ENCODE data around the gene KRTAP22-1.

Gene KRTAP22-1

DNA sequence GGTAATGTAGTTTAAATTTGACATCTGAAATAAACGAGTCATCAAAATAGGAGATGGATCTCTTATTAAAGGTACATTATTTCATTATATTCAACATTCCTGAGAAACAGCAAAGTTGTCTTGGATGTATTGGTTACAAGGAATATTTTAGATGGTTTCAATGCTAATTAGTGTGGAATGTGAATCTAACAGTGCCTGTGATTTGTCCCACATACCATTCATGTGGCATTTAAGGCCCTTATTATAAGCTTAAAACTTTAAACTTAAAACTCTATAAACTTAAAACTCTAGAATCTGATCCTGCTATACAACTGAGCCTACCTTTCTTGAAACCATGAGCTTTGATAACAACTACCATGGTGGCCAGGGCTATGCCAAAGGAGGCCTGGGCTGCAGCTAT lies at the start of gene KRTAP22-1:
KRTAP22-1 (plus strand) TSS at position 301 of the 400 bp plus-strand sequence.
- DNase-seq (ENCODE audit: low read depth), result no peak

DNA sequence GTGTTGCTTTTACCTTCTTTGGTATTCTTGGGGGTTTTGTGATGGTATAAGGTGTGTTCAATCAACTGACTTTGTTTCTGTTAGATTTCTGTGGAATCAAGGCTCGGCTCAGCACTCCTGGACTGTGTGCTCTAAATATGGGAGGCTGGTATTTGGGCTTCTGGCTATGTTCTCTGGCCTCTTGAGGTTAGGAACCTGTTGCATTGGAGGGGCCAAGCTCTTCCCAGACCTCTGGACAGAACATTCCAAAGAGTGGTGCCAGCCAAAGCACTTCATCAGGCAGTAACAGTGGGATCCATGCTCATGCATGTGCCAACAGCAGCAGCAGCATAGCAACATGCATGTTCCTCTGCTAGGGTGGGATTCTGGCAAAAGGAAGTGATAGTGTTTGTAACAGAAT lies 48.1 kb upstream of the KRTAP22-1 start:
- no peak for DNase-seq (ENCODE audit: low read depth)

DNA sequence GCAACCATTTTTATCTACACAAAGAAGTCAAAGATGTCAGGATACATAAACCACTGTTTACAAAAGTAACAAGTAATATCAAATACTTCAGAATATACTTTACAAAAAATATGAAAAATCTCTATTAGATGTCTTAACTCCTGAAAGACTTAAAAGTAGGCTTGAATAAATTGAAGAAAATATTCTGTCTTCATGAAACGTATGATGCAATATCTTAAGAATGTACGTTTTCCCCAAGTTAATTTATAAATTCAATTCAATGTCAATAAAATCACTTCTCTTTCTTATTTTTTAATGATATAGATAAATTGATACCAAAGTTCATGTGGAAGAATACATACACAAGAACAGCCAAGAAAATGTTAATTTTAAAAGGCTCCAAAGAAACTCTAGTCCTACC lies 45.8 kb upstream of the KRTAP22-1 start:
- DNase-seq (ENCODE audit: low read depth), result no peak

GRCh38 chr21:30561264-30561895 lies 39.5 kb upstream of the KRTAP22-1 start, which contains the start of gene KRTAP19-7:
TSS of gene KRTAP19-7 (minus strand) at chr21:30561314. CDS start at chr21:30561289, 25 bp downstream.
- no peak for DNase-seq (ENCODE audit: low read depth)

DNA sequence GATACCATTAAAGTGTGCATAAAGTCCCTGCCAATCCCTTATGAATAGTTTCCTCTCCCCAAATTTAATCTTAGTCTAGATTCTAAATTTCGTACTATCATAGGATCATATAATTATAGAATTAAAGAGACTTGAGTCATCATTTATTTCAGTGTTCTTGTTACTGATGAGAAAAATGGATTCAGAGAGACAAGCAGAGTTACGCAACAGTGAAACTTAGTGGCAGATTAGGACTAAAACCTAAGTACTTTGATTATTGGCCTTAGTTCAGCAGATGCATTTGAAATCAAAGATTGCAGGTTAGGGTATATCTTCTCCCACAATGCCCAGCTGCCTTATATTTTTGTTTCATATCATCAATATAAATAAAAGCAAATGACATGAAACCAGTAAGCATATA lies 38.9 kb upstream of the KRTAP22-1 start:
- DNase-seq (ENCODE audit: low read depth), result no peak

GRCh38 chr21:30563072-30563471 lies 37.8 kb upstream of the KRTAP22-1 start:
- no peak for DNase-seq (ENCODE audit: low read depth)

DNA sequence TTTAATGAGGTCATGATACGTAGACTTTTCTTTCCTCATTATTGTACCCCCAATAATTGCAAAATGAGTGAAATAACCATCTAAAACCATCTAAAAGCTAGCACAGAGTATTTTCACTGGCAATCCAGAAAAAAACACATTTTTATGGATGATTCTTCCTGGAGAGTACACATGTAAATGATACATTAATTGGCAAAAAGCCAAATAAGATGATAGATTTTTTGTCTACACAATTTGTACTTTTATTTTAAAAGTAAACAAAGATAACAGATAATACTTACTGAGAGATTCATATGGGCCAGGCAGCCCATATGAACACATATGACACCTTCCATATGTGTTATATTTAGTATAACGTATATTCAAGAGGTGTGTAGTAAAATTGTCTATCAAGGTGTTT lies 37.3 kb upstream of the KRTAP22-1 start:
- DNase-seq (ENCODE audit: low read depth), result no peak

DNA sequence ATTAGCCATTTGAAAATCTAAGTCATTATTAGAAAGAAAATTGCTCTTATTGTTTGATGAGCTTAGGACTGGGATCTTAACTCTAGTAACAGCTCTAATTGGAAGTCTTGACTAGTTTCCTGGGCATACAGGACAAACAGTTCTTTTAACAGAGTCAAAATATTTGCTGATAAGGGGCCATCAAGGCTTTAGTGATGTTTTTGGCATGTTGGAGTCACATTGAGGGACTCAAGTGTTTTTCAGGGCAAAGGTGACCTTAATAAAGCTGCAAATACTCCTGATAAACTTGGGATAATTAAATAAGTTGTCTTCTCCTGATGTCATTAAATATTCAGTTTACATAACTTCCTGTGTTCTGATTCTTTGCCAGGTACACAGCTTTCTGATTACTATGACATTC lies 33.3 kb upstream of the KRTAP22-1 start:
- no peak for DNase-seq (ENCODE audit: low read depth)

DNA sequence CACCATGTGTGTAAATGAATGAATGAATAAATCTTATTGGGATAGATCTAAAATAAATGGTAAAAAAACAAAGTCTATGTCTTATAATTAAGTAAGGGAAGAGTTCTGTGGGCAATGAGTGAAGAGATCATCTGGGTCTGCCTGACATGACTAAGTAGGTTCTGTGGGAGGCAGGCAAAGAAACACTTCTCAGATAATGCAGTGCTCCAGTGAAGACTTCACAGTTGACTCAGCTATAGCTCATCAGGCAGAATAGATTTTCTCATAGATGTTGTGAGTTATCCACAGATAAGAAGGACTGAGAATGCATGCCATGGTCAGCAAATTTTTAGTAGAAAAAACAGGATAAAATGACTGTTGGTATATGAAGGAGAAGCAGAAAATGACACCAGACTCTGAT lies 23.1 kb upstream of the KRTAP22-1 start:
- DNase-seq (ENCODE audit: low read depth), result no peak

DNA sequence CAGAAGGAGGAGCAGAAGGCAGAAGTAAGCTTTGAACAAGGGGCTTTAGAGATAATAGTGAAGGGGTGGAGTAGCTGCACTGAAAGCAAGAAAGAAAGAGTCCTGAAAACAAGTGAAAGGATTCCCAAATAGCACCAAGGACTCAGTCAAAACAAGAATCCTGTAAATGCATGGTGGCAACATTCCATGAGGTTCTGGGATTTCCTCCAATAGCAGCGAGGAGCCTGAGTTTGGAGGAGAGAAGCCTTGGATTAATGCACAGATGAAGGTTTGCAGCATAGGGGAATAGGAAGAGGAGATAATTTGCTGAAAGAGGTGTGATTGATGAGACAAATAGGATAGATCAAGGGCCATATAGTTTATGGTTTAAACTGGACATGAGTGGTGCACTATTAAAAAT lies 21.5 kb upstream of the KRTAP22-1 start:
- DNase-seq (ENCODE audit: low read depth), result no peak

DNA sequence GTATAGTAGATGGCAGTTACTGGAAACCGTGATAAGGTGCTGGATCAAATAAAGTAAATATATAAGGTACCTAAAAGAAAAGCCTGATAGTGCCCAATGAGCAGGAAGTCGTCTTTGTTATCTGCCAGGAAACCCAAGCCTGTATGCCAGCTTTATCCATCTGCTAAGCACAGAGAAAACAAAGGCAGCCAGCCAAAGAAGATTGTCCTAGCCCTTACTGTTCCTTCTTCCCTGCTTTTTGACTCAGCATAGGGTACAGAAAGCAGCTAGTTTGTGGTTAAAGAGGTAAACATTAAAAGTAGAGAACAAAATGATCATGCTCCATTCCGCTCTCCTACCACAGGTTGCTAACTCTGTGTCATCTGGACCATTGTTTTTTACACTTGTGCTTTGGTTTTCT lies 20.8 kb upstream of the KRTAP22-1 start:
- no peak for DNase-seq (ENCODE audit: low read depth)

DNA sequence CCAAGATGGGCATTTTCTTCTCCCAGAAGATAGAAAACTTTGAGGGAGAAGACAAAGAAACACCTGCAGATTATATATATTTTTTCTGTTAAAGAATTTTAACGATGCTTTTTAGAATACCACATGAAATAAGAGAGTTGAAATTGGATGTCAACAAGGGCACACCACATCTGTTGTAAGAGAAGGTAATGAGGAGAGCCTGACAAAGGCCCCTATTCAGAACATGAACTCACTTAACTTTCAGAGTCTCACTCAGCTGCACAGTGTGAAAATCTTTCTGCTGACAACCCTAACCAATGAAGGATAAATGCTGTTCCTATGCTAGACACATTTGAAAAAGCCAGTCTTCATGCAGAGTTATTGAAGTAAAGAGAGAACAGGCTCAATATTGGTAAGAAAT lies 18.0 kb upstream of the KRTAP22-1 start:
- no peak for DNase-seq (ENCODE audit: low read depth)

GRCh38 chr21:30590297-30590696 lies 10.6 kb upstream of the KRTAP22-1 start, which contains the start of gene KRTAP22-2:
TSS of gene KRTAP22-2 (minus strand) at chr21:30590397.
- no peak for DNase-seq (ENCODE audit: low read depth)

GRCh38 chr21:30592140-30592539 lies 8.7 kb upstream of the KRTAP22-1 start, which contains the start of gene KRTAP6-3:
TSS of gene KRTAP6-3 (plus strand) at chr21:30592440. CDS start at chr21:30592446, 6 bp downstream.
- DNase-seq (ENCODE audit: low read depth), result no peak

GRCh38 chr21:30598802-30599201 lies 2.1 kb upstream of the KRTAP22-1 start, which contains the start of gene KRTAP6-2:
TSS of gene KRTAP6-2 (minus strand) at chr21:30598902. CDS start at chr21:30598874, 28 bp downstream.
- DNase-seq (ENCODE audit: low read depth), result no peak

- no peak for DNase-seq (ENCODE audit: low read depth)
These were observed 5.1 kb downstream of the KRTAP22-1 start for GRCh38 chr21:30605968-30606367.

DNA sequence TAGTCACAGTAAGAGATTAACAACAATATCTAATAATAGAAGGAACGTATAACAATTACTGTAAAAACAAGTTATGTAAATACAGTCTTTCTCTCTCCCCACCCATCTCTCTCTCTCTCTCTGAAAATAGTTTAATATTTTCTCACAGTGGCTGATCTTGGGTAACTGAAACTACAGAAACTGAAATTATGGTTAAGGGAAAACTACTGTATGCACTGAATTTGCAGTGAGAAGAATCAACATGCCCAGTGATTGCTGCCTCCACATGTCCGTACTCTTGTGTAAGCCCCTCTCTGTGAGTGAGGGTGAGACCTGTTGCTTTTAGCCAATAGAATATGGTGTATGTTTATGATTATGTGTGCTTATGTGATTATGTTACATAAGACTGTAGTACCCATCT lies 11.2 kb downstream of the KRTAP22-1 start:
- DNase-seq (ENCODE audit: low read depth), result no peak

DNA sequence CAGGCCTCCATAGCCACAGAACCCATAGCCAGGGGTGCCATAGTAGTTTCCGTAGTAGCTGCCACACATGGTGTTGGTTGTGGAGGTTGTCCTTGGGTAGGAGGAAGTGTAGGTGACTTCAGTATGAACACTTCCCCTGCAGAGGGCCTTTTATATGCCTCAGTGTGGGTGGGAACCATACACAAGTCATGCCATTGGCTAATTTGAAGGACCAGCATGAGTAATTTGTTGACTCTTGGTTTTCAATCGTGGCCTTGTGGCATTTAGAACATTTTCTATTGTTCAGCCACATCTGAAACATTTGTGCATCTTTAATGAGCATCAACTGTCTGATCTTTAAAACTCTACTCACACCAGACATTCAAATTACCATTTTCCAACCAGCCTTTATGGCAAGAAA lies 12.9 kb downstream of the KRTAP22-1 start, which contains the start of gene KRTAP6-1:
KRTAP6-1 (minus strand) TSS at position 95 of the 400 bp plus-strand sequence; CDS start at position 69, 26 bp downstream.
- no peak for DNase-seq (ENCODE audit: low read depth)

GRCh38 chr21:30615199-30615598 lies 14.3 kb downstream of the KRTAP22-1 start:
- DNase-seq (ENCODE audit: low read depth), result no peak

DNA sequence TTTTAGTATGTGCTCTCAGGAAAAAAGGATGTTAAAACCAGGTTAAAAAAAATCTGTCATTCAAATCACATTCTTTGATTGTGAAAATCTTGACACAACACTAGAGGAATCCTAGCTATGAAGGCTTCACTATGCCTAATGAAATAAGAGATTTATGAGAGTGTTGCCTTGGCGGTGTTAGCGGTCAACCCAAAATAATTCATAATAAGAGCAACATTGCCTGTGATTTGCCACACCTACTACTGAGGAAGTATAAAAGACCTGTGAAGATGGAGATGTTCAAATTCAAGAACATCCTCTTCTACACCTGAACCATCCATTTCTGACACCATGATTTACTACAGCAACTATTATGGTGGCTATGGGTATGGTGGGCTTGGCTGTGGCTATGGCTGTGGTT lies 15.2 kb downstream of the KRTAP22-1 start, which contains the start of gene KRTAP20-1:
KRTAP20-1 (plus strand) TSS at position 301 of the 400 bp plus-strand sequence; CDS start at position 331, 30 bp downstream.
- no peak for DNase-seq (ENCODE audit: low read depth)

DNA sequence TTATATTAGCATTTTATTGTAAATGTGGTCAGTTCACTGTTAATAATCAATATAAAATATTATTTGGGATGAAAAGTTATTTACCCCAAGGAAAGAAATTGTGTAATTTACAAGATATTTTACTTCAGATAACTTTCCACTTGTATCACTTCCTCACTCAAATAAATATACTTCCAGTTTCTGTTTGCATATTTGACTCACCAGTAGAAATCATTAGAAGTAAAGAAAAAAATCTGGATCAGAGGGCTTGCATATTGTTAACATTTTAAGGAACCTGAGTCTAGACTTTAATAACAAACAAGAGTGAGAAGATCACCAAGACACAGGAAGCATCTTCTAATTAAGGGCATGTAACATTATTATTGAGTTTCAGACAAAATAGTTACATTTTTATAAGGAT lies 19.2 kb downstream of the KRTAP22-1 start:
- no peak for DNase-seq (ENCODE audit: low read depth)

DNA sequence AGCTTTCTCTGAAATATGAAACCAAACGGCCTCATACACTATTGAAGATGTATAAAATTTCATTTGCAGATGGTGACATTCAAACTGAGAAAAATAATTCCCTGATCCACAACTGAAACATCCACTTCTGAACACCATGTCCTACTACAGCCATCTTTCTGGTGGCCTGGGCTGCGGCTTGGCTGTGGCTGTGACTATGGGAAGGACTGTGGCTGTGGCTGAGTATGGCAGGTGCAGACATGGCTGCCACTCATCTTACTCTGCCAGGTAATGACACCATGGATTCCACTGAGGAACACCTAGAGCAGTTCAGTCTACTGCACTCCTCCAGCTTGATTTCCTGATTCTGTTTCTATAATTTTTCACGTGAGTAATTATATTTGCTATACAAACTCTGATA lies 19.6 kb downstream of the KRTAP22-1 start, which contains the start of gene KRTAP20-4:
KRTAP20-4 (plus strand) TSS at position 106 of the 400 bp plus-strand sequence.
- DNase-seq (ENCODE audit: low read depth), result no peak

GRCh38 chr21:30623362-30623761 lies 22.5 kb downstream of the KRTAP22-1 start:
- no peak for DNase-seq (ENCODE audit: low read depth)

All from T-helper 22 cell (primary cell).